ENCODE data around the gene KIAA1671. TPM values are rescaled to one million over a fixed set of nuclear protein-coding genes. Genes with fewer than 3 reads are reported as not detected.

KIAA1671 gene
- total and polyA plus RNA-seq, 9 of the 15 experiments (the other 6 are each of a cell fraction or from before 2014, with no cell fraction given), result under 0.01 to 0.11 (median 0.02) TPM; not detected in 5

DNA sequence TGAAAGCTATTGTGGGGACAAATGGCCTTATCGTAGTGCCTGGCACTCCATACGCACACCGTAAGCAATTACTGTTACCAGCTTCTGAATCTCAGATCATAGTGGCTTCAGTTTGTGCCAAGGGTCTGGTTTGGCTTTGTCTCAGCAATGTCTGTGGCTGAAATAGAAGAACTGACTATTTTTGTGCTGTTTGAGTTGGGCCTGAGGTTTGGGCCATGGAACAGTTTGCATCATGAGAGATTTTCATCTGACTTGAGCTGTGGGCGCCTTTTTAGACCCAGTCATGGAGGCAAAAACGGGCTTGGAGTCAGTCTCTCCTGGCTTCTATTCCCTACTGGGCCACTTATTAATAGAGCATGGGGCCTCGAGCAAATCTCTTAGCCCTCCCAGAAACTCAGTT is 126.1 kb downstream of the KIAA1671 start:
- no peaks in the 10 kb centered on the region for H3K36me3 ChIP-seq (ENCODE audit: control insufficient read depth, insufficient read depth, low read length)
- TF ChIP-seq SMAD4 (CRISPR knock-in tag; conservative IDR thresholded peaks at IDR 0.05) (no peak), NR2F6 (CRISPR knock-in tag; IDR thresholded peaks at IDR 0.05) (no peak), POLR2AphosphoS2 (IDR thresholded peaks at IDR 0.05; ENCODE audit: low read length) (no peak), TOE1 (IDR thresholded peaks at IDR 0.05; ENCODE audit: borderline replicate concordance) (no peak), TOE1 (CRISPR knock-in tag; IDR thresholded peaks at IDR 0.05; ENCODE audit: borderline replicate concordance, low read depth) (no peak), ZBTB8A (IDR thresholded peaks at IDR 0.05; ENCODE audit: partially characterized antibody) (no peak), MIER1 (IDR thresholded peaks at IDR 0.05; ENCODE audit: low read depth) (no peak), HNRNPK (IDR thresholded peaks at IDR 0.05; ENCODE audit: low read depth, low read length, poor library complexity, severe bottlenecking) (no peak), EGR1 (conservative IDR thresholded peaks at IDR 0.05) (no peak), ZNF24 (IDR thresholded peaks at IDR 0.05) (no peak), MEF2D (tag; conservative IDR thresholded peaks at IDR 0.05; ENCODE audit: low read depth) (no peak), STAT5A (IDR thresholded peaks at IDR 0.05; ENCODE audit: borderline replicate concordance, low read length) (no peak), PTRF (tag; IDR thresholded peaks at IDR 0.05) (no peak), NFXL1 (CRISPR knock-in tag; IDR thresholded peaks at IDR 0.05) (no peak), HDAC3 (IDR thresholded peaks at IDR 0.05; ENCODE audit: borderline replicate concordance, partially characterized antibody) (no peak), HNRNPH1 (optimal IDR thresholded peaks at IDR 0.05; ENCODE audit: low read depth, low read length) (no peak), SRSF9 (IDR thresholded peaks at IDR 0.05; ENCODE audit: borderline replicate concordance, low read depth, low read length) (no peak)
- TF ChIP-seq, protein P1, sequence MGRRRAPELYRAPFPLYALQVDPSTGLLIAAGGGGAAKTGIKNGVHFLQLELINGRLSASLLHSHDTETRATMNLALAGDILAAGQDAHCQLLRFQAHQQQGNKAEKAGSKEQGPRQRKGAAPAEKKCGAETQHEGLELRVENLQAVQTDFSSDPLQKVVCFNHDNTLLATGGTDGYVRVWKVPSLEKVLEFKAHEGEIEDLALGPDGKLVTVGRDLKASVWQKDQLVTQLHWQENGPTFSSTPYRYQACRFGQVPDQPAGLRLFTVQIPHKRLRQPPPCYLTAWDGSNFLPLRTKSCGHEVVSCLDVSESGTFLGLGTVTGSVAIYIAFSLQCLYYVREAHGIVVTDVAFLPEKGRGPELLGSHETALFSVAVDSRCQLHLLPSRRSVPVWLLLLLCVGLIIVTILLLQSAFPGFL (CRISPR knock-in tag; IDR thresholded peaks at IDR 0.05), result no peak
- TF ChIP-seq, protein P2, sequence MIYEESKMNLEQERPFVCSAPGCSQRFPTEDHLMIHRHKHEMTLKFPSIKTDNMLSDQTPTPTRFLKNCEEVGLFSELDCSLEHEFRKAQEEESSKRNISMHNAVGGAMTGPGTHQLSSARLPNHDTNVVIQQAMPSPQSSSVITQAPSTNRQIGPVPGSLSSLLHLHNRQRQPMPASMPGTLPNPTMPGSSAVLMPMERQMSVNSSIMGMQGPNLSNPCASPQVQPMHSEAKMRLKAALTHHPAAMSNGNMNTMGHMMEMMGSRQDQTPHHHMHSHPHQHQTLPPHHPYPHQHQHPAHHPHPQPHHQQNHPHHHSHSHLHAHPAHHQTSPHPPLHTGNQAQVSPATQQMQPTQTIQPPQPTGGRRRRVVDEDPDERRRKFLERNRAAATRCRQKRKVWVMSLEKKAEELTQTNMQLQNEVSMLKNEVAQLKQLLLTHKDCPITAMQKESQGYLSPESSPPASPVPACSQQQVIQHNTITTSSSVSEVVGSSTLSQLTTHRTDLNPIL (CRISPR knock-in tag; IDR thresholded peaks at IDR 0.05), result no peak
- TF ChIP-seq, protein P3, sequence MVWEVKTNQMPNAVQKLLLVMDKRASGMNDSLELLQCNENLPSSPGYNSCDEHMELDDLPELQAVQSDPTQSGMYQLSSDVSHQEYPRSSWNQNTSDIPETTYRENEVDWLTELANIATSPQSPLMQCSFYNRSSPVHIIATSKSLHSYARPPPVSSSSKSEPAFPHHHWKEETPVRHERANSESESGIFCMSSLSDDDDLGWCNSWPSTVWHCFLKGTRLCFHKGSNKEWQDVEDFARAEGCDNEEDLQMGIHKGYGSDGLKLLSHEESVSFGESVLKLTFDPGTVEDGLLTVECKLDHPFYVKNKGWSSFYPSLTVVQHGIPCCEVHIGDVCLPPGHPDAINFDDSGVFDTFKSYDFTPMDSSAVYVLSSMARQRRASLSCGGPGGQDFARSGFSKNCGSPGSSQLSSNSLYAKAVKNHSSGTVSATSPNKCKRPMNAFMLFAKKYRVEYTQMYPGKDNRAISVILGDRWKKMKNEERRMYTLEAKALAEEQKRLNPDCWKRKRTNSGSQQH (CRISPR knock-in tag; IDR thresholded peaks at IDR 0.05), result no peak
- TF ChIP-seq, protein P4, sequence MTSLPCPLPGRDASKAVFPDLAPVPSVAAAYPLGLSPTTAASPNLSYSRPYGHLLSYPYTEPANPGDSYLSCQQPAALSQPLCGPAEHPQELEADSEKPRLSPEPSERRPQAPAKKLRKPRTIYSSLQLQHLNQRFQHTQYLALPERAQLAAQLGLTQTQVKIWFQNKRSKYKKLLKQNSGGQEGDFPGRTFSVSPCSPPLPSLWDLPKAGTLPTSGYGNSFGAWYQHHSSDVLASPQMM (CRISPR knock-in tag; IDR thresholded peaks at IDR 0.05), result no peak
- H3K9me1 ChIP-seq (ENCODE audit: control insufficient read depth, insufficient read depth, low read length), result no peaks in the 10 kb centered on the region
- DNase-seq (ENCODE audit: extremely low read depth in 1 of 4, low spot score in 3 of 4) (no peak), ATAC-seq (no peak), FAIRE-seq (no peak)
- intact Hi-C loops (cut with micrococcal nuclease), result no loop called here
- H3K79me2 ChIP-seq (ENCODE audit: control insufficient read depth, insufficient read depth, low read length), result no peaks in the 10 kb centered on the region
- BruUV-seq (replicated peaks), result no TSS peak
- POLR2A ChIA-PET, result no interaction called here
- WGBS (ENCODE audit: insufficient coverage, low coverage, missing lambda C conversion rate), result 0% methylated on average over 6 of the region's 6 CpGs
- no peak overlapping the region for H3K27ac ChIP-seq (ENCODE audit: extremely low read depth, low read depth, low read length)
- H3K9ac ChIP-seq (ENCODE audit: insufficient read depth in 1 of 2, low read depth in 2 of 2, low read length in 2 of 2), result no peak overlapping the region
- no peak overlapping the region for H3K4me2 ChIP-seq (ENCODE audit: insufficient read depth, low read length)
- H3K27me3 ChIP-seq (ENCODE audit: control insufficient read depth in 2 of 2, insufficient read depth in 2 of 2, low read length in 2 of 2), result no peaks in the 10 kb centered on the region; a peak in 1 of 5 replicates
- no peaks in the 10 kb centered on the region for H3K4me1 ChIP-seq (replicated peaks in 1 of 2; ENCODE audit: control insufficient read depth in 2 of 2, insufficient read depth in 2 of 2, low read length in 2 of 2)
- in situ Hi-C loops (cut with MboI), result no loop called here
- no peak overlapping the region for H2AFZ ChIP-seq (ENCODE audit: low read depth, low read length)
- no peaks in the 10 kb centered on the region for H4K20me1 ChIP-seq (replicated peaks; ENCODE audit: control insufficient read depth, insufficient read depth, low read length)
- no peak overlapping the region for H3K4me3 ChIP-seq
- CTCF ChIA-PET (ENCODE audit: low intra/inter-chr PET ratio), result no interaction called here
- H3K9me3 ChIP-seq (replicated peaks; ENCODE audit: control insufficient read depth, insufficient read depth, low read depth, low read length), result no peaks in the 10 kb centered on the region
